H1 (cell line): ENCODE results near the gene CNPY3. TPM values are rescaled to one million over a fixed set of nuclear protein-coding genes. Genes with fewer than 3 reads are reported as not detected.

ENCODE experiments used
- CBX5 ChIP-seq: fragments of 300-800, 300-1000 bp; sonication (generic); IDR thresholded peaks from 2 replicates; pipeline ENCODE4 v1.7.1; 2016; ENCODE audit warnings: antibody characterized with exemption, low read length, low read depth
- CBX8 ChIP-seq: fragments of 300-800, 300-1000 bp; sonication (generic); IDR thresholded peaks from 2 replicates; pipeline ENCODE4 v1.7.1; 2016; ENCODE audit warnings: low read depth, low read length, borderline replicate concordance
- JUN ChIP-seq: IDR thresholded peaks from 2 replicates; pipeline ENCODE4 v1.6.1; 2011; ENCODE audit warnings: low read depth, mild to moderate bottlenecking, improper control_type of control experiment, low read length
- PHF8 ChIP-seq: fragments of 200-600 bp; sonication (generic); conservative IDR thresholded peaks from 2 replicates; pipeline ENCODE4 v1.7.1; 2012; ENCODE audit warnings: low read depth, mild to moderate bottlenecking, inconsistent platforms, low read length, moderate library complexity
- TCF12 ChIP-seq: IDR thresholded peaks from 2 replicates; pipeline ENCODE4 v1.6.1; 2011; ENCODE audit warnings: low read depth, mild to moderate bottlenecking, low read length
- polyA plus RNA-seq, 7 experiments: library from polyadenylated mRNA; depleted of rRNA in 3 of 7; stranded (reverse) in 5 of 7; unstranded in 2 of 7; fragments of >200 nt in 5 of 7; fragments of 200-250 nt in 2 of 7; gene quantifications; 1 replicate in 5 of 7; 2 replicates in 1 of 7; 4 replicates in 1 of 7; pipeline versions ENCODE4 v1.2.1 to v1.2.3, GENCODE V29; 2011 to 2013; ENCODE audit warnings: missing spikeins in 2 of 7, mixed read lengths in 2 of 7
- total RNA-seq: library from RNA; stranded (reverse); fragmentation: NEBNext Ultra II Directional; extraction: Animal tissue kit (Norgen Biotek cat#: 25700); gene quantifications from 2 replicates; pipeline ENCODE4 v1.2.1, GENCODE V29; 2021

CNPY3 gene
- total and polyA plus RNA-seq, 2 of the 8 experiments (the other 6 are each of a cell fraction or from before 2014, with no cell fraction given) = 49.6 to 64.5 TPM

DNA sequence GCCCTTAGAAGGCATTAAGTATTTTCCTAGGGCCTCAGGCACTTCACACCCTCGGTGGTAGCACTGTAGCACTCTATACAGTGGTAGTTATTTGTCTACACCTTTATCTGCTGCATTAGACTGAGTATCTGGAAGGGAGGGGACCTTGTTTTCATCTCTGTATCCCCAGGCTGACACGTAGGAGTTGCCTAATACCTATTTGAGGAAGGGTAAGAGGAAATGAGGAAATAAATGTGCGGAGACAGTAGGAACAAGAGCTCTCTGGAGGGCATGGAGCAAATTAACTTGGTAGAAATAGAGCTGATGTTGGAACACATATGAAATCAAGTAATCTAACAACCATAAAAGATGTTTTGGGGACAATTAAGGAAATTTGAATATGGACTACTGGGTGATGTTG is 3.9 kb downstream of the CNPY3 start (continued):
- TF ChIP-seq JUN (no peak), CBX8 (no peak), CBX5 (no peak), PHF8 (no peak), TCF12 (no peak)
- TF ChIP-seq, all 59 proteins: peak for 0
